HG03460 (cell line): ENCODE results near the gene QSOX2.

Experiments used
- ATAC-seq: cut with Tn5 transposase; IDR thresholded peaks from one replicate; pipeline ENCODE4 v1.9.1; 2021; ENCODE audit not compliant: unreplicated experiment

QSOX2 gene

DNA sequence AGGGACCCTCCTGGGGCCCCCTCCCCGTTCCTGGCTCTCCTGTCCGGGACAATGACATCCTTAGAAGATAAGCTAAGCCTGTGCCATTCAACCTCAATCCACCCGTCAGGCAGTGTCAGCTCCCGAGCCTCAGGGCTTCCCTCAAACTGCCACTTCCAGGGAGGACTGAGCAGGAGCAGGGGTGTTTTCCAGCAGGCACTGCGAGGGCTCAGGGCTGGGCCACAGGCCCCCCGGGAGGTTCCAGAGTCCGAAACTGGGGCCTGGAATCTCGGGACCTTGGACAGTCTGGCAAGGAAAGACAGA lies 66.9 kb downstream of the QSOX2 start:
- no peak for ATAC-seq

DNA sequence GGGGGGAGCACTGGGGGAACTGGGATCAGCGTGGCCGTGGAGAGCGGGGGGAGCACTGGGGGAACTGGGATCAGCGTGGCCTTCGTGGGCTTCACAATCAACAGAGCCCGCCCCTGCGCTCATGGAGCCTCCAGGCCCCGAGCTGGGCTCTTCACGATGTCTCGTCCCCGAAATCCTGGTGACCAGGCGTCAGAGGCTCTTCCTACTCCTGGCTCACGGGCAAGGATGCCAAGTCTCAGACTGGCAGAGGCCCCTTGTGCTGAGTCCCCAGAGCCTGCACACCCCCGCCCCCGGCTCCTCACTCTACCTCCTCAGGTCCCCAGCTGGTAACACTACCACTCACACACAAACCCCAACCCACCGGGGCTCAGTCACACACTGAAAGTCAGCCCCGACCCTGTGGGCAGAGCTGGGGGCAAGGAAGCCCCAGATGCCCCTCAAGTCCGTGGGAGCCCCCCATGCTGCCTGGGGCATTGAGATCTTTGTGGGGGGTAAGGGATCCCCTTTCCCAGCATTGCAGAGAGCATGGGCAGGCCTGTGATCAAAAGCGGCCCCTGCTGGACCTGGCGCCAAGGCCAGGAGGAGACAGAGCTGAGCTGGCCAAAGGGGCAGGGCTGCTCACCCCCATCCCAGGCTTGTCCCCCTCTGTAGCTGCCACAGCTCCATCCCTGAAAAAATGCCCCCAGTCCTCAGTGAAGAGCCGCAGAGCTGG lies 67.4 kb downstream of the QSOX2 start:
- no peak for ATAC-seq

DNA sequence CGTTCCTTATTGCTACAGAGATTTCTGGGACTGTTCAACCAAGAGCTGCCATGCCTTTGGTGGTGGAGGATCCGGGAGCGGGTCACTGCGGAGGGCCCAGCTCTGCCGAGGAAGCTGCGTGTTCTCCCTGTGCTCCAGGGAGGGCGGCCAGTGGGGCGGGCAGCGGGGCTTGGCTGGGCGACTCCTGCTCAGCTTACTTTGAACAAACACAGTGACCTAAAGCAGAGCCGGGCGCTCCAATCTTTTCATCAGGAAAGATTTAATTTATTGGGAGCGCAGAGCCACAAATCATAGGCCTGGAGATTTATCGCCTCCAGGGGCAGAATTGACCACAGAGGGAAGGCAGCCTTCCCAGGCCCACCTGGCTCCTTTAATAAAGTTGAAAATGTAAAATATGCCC lies 68.4 kb downstream of the QSOX2 start:
- ATAC-seq, result no peak

GRCh38 chr9:136175616-136176197 lies 69.9 kb downstream of the QSOX2 start:
- ATAC-seq, result no peak

GRCh38 chr9:136174779-136175615 lies 70.6 kb downstream of the QSOX2 start:
- no peak for ATAC-seq

DNA sequence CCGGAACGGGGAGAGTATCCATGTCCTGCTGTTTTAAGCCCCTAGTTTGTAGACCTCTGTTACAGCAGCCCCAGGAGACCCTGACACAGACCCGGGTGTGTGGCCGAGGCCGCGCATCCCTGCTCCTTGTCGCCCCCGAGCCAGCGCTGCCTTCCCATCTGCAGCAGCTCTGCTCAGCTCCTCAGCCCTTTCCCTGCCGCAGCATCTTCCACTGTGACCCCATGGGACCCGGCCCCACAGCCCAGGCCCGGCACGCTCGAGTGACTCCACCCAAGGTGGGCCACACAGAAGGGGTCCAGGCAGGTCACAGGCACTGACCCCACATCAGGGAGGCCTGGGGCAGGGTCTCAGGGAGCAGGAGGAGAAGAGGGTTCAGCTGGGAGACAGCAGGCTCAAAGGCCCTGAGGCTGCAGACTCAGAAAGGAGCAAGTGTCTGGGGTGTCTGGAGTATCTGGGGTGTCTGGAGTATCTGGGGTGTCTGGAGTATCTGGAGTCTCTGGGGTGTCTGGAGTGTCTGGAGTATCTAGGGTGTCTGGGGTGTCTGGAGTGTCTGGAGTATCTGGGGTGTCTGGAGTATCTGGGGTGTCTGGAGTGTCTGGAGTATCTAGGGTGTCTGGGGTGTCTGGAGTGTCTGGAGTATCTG lies 71.8 kb downstream of the QSOX2 start:
- no peak for ATAC-seq

- ATAC-seq, result no peak
Measured at GRCh38 chr9:136172412-136173079, 73.1 kb downstream of the QSOX2 start.

DNA sequence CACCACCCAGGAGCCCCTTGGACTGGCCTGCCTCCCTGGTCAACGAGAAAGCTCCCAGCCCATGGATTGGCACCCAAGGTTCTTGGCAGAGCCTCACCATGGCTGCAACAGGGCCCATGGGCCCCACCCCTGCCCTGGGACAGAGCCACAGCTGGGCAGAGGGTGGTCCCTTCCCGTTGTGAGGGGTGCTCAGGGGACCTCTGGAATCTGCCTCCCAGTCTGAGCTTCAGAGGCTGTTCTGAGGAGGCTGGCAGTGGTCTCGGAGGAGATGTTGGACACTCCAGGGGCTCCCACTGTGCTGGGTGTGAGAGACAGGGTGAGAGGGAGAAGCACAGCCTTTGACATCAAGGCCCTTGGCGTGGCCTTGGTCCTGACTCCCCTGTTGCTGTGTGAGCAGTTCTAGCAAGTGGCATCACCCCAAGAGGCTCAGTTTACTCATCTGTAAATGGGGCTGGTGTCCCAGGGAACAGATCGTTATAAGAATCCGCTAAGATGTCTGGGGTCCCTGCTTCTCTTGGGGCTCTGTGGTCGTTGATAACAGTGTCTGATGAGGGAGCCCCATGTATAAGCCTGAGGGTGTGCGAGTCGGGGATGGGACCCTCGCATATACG lies 73.7 kb downstream of the QSOX2 start:
- no peak for ATAC-seq

DNA sequence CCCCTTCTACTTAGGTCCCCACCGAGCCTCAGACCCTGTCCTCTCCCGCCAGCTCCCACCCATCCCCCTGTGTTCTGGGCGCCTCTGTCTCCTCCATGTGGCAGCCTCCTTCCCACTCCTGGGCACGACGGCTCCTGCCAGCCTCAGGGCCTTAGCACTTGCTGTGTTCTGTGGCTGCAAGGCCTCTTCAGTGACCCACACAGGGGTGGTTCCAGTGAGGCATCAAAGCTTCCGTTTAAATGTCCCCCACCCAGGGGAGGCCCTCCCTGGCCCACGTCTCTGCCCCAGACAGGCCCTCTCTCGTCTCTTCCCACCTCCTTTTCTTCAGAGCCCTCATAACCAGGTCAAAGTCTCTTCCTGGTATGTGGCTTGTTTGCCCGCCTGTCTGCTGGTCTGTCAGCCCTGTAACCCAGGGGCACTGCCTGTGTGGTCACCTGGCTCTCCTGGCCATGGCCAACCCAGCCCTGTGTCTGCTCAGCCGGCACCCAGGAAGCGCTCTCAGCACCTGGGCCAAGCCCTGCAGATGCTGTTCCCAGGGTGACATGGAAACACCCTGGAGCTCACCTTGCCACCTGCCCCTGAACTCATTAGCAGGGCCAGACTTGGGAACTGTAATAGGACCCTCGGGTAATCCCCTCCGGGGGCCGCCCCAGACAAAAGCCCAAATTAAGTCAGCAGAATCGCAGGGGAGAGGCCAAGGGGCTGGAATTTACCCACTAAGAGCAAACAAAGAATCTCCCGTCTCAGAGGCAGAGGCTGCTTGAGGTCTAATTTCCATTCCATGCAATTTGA lies 74.4 kb downstream of the QSOX2 start:
- ATAC-seq, result no peak

DNA sequence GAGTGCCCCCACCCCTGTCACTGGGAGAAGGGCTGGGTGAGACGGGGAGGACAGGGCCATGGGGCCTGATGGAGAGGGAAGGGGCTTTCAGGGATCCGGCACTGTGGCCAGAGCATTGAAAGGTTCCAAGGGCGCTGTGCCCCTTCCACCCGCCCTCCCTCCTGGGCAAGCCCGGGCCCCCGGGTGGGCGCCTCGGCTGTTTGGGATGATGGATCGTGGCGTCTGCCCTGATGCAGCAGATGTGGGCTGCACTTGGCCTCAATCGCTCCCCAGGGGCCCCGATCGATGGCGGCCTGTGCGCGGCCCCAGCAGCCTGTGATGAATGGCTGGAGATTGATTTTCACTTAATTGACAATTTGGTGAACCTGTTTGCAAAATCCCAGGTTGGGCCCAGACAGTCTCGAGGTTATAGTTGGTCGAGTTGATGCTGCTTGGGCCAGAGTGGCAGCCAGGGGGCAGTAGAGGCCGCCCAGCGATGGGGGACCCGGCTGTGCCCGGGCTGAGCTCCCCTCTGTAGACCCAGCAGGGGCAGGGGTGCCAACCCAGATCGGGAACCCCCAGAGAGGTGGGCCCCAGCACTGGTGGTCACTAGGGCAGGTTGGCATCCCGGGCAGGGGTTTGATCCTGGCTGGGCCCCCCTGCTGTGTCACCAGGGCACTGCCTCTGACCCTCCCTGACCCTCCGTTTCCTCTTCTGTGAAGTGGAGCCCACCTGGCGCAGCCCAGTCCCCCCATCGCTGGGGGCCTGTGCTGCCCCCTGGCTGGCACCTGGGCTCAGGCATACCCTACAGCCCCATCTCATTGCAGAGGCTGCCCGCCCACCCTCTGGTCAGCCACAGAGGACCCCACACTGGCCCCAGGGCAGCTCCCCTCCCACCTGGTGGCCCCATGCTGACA lies 75.4 kb downstream of the QSOX2 start:
- no peak for ATAC-seq

GRCh38 chr9:136169495-136169894 lies 76.1 kb downstream of the QSOX2 start:
- no peak for ATAC-seq

GRCh38 chr9:136163248-136163850 lies 82.3 kb downstream of the QSOX2 start:
- ATAC-seq, result no peak

DNA sequence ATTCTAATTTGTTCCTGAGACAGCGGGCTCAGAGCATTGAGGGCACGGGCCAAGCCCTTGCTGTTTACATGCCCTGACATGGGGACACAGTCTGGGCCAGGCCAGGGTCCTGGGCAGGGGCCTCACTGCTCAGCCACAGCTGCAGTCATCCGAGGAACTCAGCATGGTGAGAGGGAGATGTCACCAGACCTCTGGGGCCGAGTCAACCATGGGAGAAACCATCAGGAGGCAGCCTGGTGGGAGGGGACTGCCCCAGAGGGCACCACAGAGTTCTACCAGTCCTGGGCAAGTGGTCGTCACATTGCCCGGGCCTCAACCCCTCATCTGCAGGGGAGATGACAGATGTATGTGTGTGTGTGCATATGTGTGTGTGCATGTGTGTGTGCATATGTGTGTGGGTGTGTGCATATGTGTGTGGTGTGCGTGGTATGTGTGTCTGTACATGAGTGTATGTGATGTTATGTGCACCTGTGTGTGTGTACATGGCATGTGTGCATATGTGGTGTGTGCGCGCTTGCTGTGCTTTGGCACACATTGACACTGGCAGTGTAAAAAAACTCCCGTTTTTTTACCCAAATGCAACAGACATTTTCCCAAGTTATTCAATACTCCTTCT lies 84.5 kb downstream of the QSOX2 start:
- no peak for ATAC-seq

DNA sequence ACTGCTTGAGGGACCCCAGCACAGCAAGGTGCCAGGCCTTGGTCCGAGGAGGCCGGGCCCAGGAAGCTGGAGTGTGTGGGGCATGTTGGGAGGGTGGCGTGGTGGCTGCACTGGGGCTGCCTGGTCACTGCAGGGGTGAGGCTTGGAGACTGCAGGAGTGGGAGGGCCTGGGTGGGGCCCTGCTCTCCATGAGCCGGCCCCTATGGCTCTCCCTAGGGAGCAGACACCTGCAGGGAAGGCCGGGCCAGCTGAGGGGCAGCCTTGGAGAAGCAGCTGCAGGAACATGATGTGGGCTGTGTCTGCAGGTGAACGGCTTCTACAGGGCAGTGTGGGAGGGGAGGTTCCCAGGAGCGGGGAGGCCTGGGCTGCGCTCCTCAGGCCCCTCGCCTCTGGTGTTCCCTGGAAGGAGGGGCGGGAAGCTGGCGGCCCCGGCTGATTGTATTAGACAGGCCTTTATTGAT lies 85.2 kb downstream of the QSOX2 start:
- ATAC-seq, result no peak

- no peak for ATAC-seq
Measured at GRCh38 chr9:136159851-136160250, 85.8 kb downstream of the QSOX2 start.

DNA sequence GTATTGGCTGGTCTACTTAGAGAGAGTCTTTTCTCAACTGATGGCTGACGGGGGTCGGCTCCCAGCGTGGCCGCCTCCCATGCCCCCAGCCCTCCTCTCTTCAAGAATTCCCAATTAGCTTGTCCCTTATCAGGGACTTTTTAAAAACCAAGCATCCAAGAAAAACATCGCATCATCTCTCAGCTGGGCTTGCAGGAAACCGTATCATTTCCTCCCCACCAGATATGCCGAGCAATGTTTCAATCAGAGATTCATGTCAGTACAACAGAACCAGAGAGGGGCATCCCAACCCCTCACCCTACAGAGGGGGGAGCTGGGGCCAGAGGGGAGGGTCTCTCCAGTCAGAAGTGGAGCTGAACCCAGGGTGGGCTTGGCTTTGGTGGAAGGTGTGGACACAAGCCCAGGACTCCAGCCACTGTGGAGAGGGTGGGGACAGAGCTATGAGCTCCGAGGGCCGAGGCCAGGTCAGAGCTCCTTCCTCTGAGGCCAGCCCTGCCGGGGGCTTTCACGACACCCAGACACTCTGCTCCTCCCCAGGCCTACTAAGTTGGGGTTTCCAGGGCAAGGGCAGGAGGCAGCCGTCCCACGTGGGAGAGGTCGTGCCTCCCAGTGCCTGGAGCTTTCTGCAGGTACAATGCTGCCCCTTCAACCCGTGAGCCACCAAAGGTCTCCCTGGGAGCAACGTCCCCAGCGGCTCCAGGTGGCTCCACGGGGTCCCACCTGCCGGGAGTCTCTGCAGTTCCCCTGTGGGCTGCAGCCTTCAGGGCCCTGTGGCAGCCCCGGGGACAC lies 87.9 kb downstream of the QSOX2 start:
- ATAC-seq, result no peak
